HG02588 (cell line): ENCODE results near the gene NTNG1.

ENCODE experiments used
- ATAC-seq: cut with Tn5 transposase; IDR thresholded peaks from one replicate; pipeline ENCODE4 v1.9.1; 2021; ENCODE audit warnings: mild to moderate bottlenecking, moderate library complexity; ENCODE audit not compliant: unreplicated experiment

Gene NTNG1

GRCh38 chr1:107254306-107254705 lies 113.5 kb downstream of the NTNG1 start:
- ATAC-seq: no peak

GRCh38 chr1:107255469-107255868 lies 114.6 kb downstream of the NTNG1 start:
- no peak for ATAC-seq

- ATAC-seq: no peak
Observed at GRCh38 chr1:107262467-107263286, 121.8 kb downstream of the NTNG1 start.

GRCh38 chr1:107263291-107263915 lies 122.6 kb downstream of the NTNG1 start:
- no peak for ATAC-seq

GRCh38 chr1:107264007-107264406 lies 123.2 kb downstream of the NTNG1 start:
- ATAC-seq: no peak

GRCh38 chr1:107264561-107264960 lies 123.7 kb downstream of the NTNG1 start:
- no peak for ATAC-seq

GRCh38 chr1:107267489-107267888 lies 126.7 kb downstream of the NTNG1 start:
- no peak for ATAC-seq

- no peak for ATAC-seq
Observed at GRCh38 chr1:107272321-107272720, 131.5 kb downstream of the NTNG1 start.

GRCh38 chr1:107273515-107273914 lies 132.7 kb downstream of the NTNG1 start:
- no peak for ATAC-seq

- no peak for ATAC-seq
Observed at GRCh38 chr1:107274227-107274626, 133.4 kb downstream of the NTNG1 start.

- no peak for ATAC-seq
Observed at GRCh38 chr1:107276247-107276646, 135.4 kb downstream of the NTNG1 start.

GRCh38 chr1:107277022-107277421 lies 136.2 kb downstream of the NTNG1 start:
- no peak for ATAC-seq

GRCh38 chr1:107286125-107286524 lies 145.3 kb downstream of the NTNG1 start:
- no peak for ATAC-seq

- no peak for ATAC-seq
Observed at GRCh38 chr1:107291987-107292386, 151.1 kb downstream of the NTNG1 start.

- no peak for ATAC-seq
Observed at GRCh38 chr1:107293901-107294613, 153.2 kb downstream of the NTNG1 start.

- ATAC-seq: no peak
Observed at GRCh38 chr1:107294686-107295085, 153.8 kb downstream of the NTNG1 start.

- no peak for ATAC-seq
Observed at GRCh38 chr1:107297681-107298080, 156.8 kb downstream of the NTNG1 start.

- no peak for ATAC-seq
Observed at GRCh38 chr1:107298526-107298925, 157.7 kb downstream of the NTNG1 start.

GRCh38 chr1:107299521-107299920 lies 158.7 kb downstream of the NTNG1 start:
- ATAC-seq: no peak

GRCh38 chr1:107309962-107310361 lies 169.1 kb downstream of the NTNG1 start:
- ATAC-seq: no peak

- no peak for ATAC-seq
Observed at GRCh38 chr1:107315652-107316051, 174.8 kb downstream of the NTNG1 start.

GRCh38 chr1:107318932-107319331 lies 178.1 kb downstream of the NTNG1 start:
- ATAC-seq: no peak
